NT2/D1 (cell line): Measurements from ENCODE around the gene KIAA0319L.

Source experiments
- DNase-seq: peaks from one replicate; pipeline ENCODE4 v3.0.0-alpha.2; 2011; ENCODE audit warnings: low read depth, low spot score
- H3K27me3 ChIP-seq: 2 replicates; pipeline ENCODE4 v1.6.0; 2011; ENCODE audit warnings: mild to moderate bottlenecking; ENCODE audit not compliant: insufficient read length, insufficient read depth
- H3K36me3 ChIP-seq: 2 replicates; pipeline ENCODE4 v1.6.1; 2011; ENCODE audit warnings: mild to moderate bottlenecking, low read length, mixed read lengths; ENCODE audit not compliant: insufficient read depth, insufficient read length
- H3K4me1 ChIP-seq: 2 replicates; pipeline ENCODE4 v1.5.1; 2011; ENCODE audit not compliant: insufficient read depth, insufficient read length
- H3K4me3 ChIP-seq: 2 replicates; pipeline ENCODE4 v1.5.1; 2011; ENCODE audit warnings: low read depth; ENCODE audit not compliant: insufficient read length
- H3K9ac ChIP-seq: 2 replicates; pipeline ENCODE4 v1.6.0; 2011; ENCODE audit warnings: low read depth; ENCODE audit not compliant: insufficient read length
- H3K9me3 ChIP-seq: 2 replicates; pipeline ENCODE4 v1.5.1; 2011; ENCODE audit warnings: mild to moderate bottlenecking, low read length; ENCODE audit not compliant: insufficient read depth
- SUZ12 ChIP-seq: IDR thresholded peaks from 2 replicates; pipeline ENCODE4 v1.6.1; 2011; ENCODE audit not compliant: insufficient read length, insufficient read depth; ENCODE audit errors: extremely low read depth
- YY1 ChIP-seq: IDR thresholded peaks from 2 replicates; pipeline ENCODE4 v1.6.1; 2011; ENCODE audit not compliant: insufficient read length, insufficient read depth
- ZNF274 ChIP-seq: IDR thresholded peaks from 2 replicates; pipeline ENCODE4 v1.6.1; 2011; ENCODE audit warnings: mild to moderate bottlenecking, low read depth, low read length

The KIAA0319L gene

DNA sequence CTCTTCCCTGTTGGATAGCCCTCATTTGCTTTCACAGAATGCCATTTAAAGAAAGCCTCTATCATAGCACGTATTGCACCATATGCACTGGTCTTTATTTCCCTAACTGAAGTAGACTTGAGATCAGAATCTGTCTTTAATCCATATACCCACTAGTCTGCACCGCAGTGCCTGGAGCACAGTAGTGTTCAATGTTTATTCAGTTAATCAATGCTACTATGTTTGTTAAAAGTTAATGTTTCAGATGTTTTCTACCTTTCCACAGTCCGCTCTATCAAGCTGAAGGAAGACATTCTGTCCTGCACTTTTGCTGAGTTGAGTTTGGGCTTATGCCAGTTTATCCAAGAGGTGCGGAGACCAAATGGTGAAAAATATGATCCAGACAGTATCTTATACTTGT lies 149.5 kb downstream of the KIAA0319L start:
- no peak overlapping the region for H3K4me3 ChIP-seq
- H3K36me3 ChIP-seq: peaks cover 50% of the 10 kb centered on the region
- TF ChIP-seq YY1: no peak
- no peak for TF ChIP-seq ZNF274
- DNase-seq: no peak
- H3K9ac ChIP-seq: no peak overlapping the region
- H3K9me3 ChIP-seq: no peaks in the 10 kb centered on the region
- H3K27me3 ChIP-seq: no peaks in the 10 kb centered on the region
- H3K4me1 ChIP-seq: no peaks in the 10 kb centered on the region

DNA sequence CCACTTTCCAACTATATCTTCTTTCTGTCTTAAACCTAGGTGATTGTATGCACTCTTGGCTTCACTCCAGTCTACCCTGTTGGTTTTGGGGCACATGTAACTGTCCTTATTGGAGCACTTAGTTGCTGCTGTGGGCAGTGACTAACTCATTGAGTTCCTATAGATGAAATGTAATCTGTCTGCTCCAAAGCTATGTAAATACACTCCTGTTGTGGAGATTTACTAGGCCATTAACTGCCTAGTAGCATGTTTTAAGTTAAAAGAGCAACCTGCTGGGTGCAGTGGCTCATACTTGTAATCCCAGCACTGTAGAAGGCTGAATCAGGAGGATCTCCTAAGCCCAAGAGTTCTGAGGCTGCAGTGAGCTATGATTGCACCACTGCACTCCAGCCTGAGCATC lies 151.1 kb downstream of the KIAA0319L start:
- H3K27me3 ChIP-seq: no peaks in the 10 kb centered on the region
- H3K9me3 ChIP-seq: no peaks in the 10 kb centered on the region
- DNase-seq: peak; percentile 61
- H3K4me1 ChIP-seq: no peaks in the 10 kb centered on the region
- no peak overlapping the region for H3K4me3 ChIP-seq
- H3K36me3 ChIP-seq: peaks cover 63% of the 10 kb centered on the region
- TF ChIP-seq YY1 (no peak), ZNF274 (no peak), SUZ12 (no peak)
- no peak overlapping the region for H3K9ac ChIP-seq

DNA sequence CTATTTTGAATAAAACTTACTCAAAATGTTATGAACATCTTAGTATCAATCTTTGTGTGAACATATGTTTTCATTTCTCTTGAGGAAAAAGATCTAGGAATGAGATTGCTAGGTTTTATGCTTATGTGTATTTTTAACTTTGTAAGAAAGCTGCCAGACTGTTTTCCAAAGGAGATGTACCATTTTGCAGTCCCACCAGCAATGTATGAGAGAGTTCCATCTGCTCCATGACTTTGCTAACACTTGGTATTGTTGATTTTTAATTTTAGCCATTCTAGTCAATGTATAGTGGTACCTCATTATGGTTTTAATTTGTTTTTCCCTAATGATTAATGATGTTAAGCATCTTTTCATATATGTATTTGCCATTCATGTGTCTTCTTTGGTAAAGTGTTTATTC lies 156.2 kb downstream of the KIAA0319L start:
- Histone ChIP-seq H3K4me3 (no peak overlapping the region), H3K36me3 (peaks cover 73% of the 10 kb centered on the region), H3K27me3 (no peaks in the 10 kb centered on the region), H3K4me1 (no peaks in the 10 kb centered on the region), H3K9me3 (no peaks in the 10 kb centered on the region), H3K9ac (no peak overlapping the region)
- DNase-seq: no peak
- TF ChIP-seq SUZ12 (no peak), ZNF274 (no peak), YY1 (no peak)

DNA sequence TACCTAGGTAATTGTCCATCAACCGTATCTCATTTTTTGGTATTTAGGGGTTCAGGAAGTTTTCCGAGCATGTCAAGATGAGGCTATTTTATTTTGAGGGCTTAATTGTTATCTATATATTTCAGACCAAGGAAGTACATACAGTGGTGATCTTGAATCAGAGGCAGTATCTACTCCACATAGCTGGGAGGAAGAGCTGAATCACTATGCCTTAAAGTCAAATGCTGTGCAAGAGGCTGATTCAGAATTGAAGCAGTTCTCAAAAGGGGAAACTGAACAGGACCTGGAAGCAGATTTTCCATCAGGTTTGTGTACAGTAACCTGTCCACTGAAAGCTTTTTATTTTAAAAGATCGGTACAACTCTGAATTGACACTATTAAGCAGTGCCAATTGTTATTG lies 158.5 kb downstream of the KIAA0319L start:
- H3K36me3 ChIP-seq: peaks cover 77% of the 10 kb centered on the region

DNA sequence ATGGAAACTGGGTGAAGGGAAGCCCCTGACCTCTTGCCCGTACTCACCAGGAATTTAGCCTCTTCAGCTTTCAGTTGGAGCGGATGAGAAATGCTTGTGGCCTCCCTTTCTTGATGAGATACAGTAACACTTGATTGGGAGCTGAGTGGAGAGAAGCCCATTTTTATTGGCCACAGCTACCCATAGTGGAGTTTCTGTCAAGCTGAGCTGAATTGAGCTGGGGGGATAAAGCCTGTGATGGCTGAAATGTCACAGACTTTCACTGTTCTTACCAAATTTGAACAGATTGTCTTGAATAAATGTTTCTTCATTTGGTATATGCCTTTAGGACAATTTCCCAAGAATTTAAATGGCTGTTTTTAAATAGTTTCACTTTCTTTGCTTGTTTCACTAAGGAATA lies 162.8 kb downstream of the KIAA0319L start:
- H3K4me1 ChIP-seq: peaks cover 2% of the 10 kb centered on the region
- H3K27me3 ChIP-seq: no peaks in the 10 kb centered on the region
- no peak for DNase-seq
- H3K4me3 ChIP-seq: no peak overlapping the region
- H3K36me3 ChIP-seq: peaks cover 70% of the 10 kb centered on the region
- TF ChIP-seq SUZ12: no peak
- TF ChIP-seq YY1: no peak
- no peak for TF ChIP-seq ZNF274
- H3K9me3 ChIP-seq: no peaks in the 10 kb centered on the region
- no peak overlapping the region for H3K9ac ChIP-seq

More for the DNA sequence above, 158.5 kb downstream of the KIAA0319L start:
- H3K9me3 ChIP-seq: no peaks in the 10 kb centered on the region
- H3K27me3 ChIP-seq: no peaks in the 10 kb centered on the region
- H3K4me1 ChIP-seq: no peaks in the 10 kb centered on the region
- no peak for DNase-seq
- H3K9ac ChIP-seq: no peak overlapping the region
- H3K4me3 ChIP-seq: no peak overlapping the region
- TF ChIP-seq SUZ12 (no peak), YY1 (no peak), ZNF274 (no peak)

DNA sequence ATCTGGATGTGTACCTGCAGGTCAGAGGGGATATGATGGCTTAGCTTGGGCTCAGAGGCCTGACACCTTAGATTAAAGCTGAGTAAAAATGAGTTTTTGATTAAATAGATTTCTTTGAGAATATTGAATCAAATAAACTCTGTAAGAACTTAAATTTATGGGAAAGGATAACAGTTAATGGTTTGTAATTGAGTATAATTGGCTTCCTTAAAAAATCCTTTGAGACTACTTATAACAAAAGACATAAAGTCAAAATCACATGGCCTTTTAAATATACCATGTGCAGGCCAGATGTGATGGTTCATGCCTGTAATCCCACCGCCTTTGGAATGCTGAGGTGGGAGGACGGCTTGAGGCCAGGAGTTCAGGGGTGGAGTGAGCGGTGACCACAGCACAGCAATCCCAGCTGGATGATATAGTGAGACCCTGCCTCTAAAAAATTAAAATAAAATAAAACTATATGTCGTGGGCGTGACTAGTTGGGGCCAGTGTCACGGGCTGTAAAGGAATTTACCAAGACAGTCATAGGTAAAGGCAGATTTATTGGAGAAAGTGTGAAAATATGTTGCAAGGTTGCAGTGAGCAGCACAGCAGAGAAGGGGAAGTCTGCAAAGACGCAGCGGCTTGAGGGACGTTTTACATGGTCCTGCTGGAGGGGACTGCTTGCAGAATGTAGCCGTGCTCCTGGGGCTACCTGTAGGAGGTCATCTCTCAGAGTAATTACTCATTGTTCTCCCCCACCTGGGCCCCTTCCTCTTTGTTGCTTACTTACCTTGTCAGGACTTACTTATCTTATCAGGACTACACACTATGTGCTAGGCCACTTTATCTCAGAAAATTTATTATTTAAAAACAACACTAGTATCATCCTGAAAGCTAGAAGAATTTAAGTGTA lies 166.4 kb downstream of the KIAA0319L start:
- peaks cover 10% of the 10 kb centered on the region for H3K9me3 ChIP-seq
- H3K4me3 ChIP-seq: no peak overlapping the region
- TF ChIP-seq ZNF274 (no peak), YY1 (no peak), SUZ12 (no peak)
- no peaks in the 10 kb centered on the region for H3K27me3 ChIP-seq
- H3K4me1 ChIP-seq: peaks cover 2% of the 10 kb centered on the region
- no peak for DNase-seq
- H3K36me3 ChIP-seq: peaks cover 63% of the 10 kb centered on the region
- no peak overlapping the region for H3K9ac ChIP-seq

DNA sequence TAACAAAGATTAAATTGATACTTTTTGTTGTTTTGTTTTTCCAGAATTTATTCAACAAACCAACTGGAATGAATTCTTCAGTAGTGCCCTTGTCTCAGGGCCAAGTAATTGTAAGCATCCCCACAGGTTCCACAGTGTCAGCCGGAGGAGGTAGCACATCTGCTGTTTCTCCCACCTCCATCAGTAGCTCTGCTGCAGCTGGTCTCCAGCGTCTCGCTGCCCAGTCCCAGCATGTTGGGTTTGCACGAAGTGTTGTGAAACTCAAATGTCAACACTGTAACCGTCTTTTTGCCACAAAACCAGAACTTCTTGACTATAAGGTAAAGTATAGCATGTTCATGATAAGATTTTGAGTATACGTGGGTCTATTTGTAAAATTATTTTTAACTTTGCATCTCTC lies 170.2 kb downstream of the KIAA0319L start:
- H3K36me3 ChIP-seq: peaks cover 36% of the 10 kb centered on the region
- DNase-seq: no peak
- no peak for TF ChIP-seq SUZ12
- TF ChIP-seq YY1: no peak
- no peak for TF ChIP-seq ZNF274
- H3K9me3 ChIP-seq: peaks cover 16% of the 10 kb centered on the region
- H3K4me3 ChIP-seq: no peak overlapping the region
- H3K4me1 ChIP-seq: peaks cover 2% of the 10 kb centered on the region
- H3K27me3 ChIP-seq: no peaks in the 10 kb centered on the region
- no peak overlapping the region for H3K9ac ChIP-seq
